Frontal cortex (tissue), 4 donors: ENCODE data around the gene SRSF12. TPM values are rescaled to one million over a fixed set of nuclear protein-coding genes. Genes with fewer than 3 reads are reported as not detected.

Experiments
- DNase-seq, 2 donors: peaks; one replicate each; pipeline ENCODE4 v3.0.0; 2012; ENCODE audit warnings: low spot score in 2 of 2
- FAIRE-seq: peaks from 2 replicates; lab custom pipeline; 2012; peaks lifted over from hg19 to GRCh38; lab: Jason Lieb, UNC
- total RNA-seq: library from RNA; depleted of rRNA; stranded (reverse); fragments of >200 nt; gene quantifications from one replicate; pipeline ENCODE4 v1.2.3, GENCODE V29; 2014
- donor health status: control.
- donor health status: control.
- donor health status: control.

Gene SRSF12
- 36.7 TPM for total RNA-seq

DNA sequence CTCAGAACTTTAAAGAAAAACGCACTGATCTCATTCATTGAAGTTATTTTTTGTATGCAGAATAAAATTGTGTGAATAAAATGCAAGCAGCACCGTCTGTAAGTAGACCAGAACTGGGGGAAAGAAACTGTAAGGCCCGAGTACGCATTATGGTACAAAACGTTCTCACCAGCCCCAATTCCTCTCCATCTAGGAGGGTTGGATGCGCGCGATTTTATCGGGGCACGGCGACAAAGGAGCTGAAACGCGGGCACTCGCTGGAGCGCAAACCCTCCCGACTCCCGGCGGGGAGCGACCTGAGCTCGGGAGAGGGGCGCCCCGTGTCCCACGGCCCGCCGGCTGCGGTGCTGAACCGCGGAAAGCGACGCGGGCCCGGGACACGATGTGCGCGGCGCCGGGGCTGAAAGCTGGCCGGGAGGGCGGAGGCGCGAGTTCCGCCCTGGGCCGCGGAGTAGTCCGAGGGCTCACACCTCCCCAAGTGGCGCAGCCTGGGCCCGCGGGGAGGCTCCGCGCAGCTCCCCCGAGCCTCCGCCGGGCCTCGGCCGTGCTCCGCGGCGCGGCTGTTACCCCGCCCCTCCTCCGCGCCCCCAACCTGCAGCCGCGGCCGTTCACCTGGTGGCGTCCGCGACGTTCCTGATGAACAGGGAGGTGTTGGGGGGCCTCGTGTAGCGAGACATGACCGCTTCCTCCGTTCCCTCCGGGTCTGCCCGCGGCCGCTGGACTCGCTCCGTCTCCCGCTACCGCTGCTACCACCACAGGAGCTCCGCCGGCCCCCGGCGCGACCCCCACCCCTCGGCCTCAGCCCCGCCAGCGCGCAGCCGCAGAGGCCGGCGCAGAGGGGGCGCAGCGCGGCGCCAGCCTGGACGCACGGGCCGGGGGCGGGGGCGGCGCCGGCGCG is at the start of gene SRSF12:
SRSF12 (minus strand) TSS at position 861 of the 898 bp plus-strand sequence; CDS start at position 677, 184 bp downstream.
- DNase-seq (peak; percentile 74 to 75), FAIRE-seq (no peak)

DNA sequence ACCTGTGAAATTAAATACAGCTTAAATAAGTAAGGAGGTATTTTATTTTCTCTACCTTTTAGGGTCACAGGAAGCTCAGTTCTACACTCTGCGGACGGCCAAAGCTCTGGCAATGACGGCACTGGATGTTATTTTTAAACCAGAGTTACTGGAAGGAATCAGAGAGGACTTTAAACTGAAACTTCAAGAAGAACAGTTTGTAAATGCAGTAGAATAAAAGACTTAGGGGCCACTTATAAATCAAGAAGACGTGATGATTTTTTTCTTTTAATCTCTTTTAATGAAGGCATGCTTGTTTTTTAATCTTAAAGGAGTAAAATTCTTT is 44.1 kb upstream of the SRSF12 start:
- FAIRE-seq (no peak), DNase-seq (no peak)

DNA sequence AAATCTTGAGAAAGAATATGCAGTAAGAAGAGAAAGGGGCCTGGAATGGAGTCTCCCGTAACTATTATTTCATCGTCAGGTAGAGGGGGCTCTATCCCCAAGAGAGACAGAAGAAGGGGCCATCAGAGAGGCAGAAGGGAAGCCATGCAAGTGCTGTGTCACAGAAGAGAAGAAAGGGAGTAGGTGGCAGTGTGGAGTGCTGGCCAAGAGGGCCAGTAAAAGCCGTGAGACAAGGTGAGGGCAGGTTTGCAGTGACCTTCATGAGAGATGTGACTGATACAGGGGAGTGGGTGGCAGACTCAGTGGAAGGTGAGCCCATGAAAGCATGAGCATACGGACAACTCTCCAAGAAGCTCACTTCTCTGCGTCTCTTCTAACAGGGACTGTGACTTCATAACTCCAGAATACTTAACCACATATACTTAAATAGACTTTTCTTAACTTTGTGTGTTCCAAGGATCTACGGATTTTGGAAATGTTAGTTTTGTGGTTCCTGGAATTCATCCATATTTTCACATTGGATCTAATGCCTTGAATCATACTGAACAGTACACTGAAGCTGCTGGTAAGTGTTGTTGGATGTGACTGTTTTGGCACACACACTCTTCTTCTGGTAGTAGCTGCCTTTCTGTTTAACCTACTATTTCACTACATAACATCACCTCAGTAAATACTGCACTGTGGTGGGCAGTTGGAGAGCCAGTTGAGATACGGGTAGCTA is 43.6 kb upstream of the SRSF12 start:
- DNase-seq (no peak), FAIRE-seq (no peak)

DNA sequence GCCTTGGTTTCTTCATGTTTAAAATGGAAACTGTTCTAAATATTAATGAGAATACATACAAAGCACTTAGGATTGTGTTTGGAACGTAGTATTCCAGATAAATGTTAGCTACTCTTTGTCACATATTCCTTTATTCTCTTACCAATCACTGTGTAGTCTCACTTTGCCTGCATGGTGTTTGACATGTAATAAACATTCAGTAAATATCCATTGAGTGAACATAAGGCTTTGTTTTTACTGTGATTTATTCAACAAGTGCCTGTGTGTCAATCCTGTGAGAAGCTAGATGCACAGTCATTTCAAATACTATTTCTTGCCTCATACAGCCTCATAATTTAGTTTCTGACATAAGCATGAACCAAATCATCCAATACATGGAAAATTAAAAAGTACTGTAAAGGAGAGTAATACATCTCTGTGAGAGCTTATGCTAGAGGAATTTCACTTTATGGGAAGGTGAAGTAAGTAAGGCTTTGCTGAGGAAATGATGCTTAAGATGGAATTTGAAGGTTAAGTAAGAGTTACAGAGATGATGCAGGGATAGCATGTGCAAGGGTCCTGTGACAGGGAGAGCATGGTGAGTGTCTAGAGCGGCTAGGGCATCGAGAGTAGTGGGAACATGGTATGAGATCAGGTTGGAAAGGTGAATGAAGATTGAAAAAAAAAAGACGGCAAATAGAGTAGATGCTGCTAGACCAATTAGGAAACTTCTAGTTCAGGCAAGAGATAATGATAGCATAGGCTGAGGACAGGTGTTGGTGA is 42.6 kb upstream of the SRSF12 start:
- DNase-seq (no peak), FAIRE-seq (no peak)

DNA sequence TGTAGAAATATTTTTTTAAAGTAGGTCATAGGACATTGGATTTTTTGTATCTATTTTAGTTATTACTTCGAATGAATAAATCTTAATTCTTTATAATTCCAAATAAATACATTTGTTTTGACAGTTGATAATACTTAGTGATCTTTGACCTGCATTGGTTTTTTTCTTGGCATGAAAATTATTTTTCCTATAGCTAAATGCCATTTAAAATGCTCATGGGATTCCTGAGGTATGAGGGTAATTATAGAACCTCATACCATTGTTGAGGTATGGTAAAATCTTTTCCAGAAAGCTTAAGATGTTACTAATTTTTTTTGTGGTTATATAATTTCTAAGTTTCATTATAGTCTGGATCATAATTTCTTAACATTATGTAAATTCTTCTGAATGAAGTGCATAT is 36.3 kb upstream of the SRSF12 start:
- DNase-seq (no peak), FAIRE-seq (peak; percentile 24)

DNA sequence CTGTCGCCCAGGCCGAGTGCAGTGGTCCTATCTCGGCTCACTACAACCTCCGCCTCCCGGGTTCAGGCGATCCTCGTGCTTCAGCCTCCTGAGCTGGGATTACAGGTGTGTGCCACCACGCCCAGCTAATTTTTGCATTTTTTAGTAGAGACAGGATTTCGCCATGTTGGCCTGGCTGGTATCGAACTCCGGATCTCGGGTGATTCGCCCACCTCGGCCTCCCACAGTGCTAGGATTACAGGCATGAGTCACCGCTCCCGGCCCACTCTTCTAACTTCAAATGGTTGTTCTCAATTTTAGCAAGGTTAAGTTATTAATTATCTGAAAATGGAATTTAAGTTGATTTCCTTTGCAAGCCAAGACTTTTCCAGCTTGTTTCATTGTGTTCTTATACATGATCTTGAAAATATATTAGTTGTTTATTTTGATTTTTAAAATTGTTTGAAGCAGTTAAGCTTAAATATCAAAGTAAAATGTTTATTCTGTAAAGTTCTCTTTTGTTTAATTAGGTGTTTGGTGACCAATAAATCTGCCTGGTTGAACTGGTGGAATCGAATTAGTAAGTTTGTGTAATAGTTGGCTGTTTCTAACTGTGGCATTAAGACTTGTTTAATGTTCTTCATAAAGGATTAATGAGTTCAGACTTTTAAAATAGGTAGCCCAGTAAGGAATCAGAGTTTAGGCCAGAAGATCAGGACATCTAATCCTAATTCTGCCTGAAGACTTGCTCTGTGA is 30.3 kb upstream of the SRSF12 start:
- no peak for FAIRE-seq
- DNase-seq, result no peak

DNA sequence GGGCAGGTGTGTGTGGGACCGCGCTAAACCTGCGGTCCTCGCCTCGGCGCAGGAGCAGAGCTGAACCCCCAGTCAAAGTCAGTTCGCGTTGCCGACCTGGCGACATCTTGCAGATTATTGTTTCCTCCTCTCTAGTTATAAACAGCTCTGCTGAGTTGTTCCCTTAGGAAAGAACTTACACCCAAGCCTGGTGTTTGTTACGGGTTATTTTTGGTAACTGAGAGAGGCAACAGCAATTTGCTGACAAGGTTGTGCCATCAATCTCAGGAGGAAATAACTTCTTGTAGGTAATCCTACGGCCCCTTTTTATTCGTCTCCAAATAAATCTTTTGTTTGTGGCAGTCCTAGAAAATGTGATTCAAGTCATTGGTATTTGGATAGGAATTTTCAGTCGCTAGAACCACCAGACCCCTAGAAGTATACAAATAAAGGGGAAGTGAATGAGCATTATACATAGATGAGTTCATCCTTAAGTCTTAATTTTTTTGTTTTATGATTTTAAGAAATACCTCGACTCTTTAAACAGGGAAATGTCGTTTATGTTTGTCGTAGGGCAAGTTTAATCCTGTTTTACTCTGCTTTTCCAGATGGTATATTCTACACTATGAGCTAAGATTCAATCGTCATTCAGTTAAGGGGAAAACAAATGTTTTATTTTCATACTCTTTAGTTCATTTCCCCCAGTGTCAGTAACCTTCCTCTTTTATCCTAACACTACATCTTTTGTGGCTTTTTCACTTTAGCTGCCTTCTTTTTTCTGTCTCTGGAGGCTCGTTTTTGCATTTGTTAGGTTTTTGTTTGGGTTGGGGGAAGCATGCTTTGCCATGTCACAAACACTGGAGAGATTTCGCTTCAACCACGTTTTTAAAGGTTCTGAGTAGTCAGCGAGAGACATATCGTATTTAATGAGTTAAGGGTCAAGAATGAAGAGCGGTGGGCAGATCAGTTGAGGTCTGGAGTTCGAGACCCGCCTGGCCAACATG is 29.1 kb upstream of the SRSF12 start:
- peak in 1 of 2 donors; percentile 28 for DNase-seq
- no peak for FAIRE-seq

DNA sequence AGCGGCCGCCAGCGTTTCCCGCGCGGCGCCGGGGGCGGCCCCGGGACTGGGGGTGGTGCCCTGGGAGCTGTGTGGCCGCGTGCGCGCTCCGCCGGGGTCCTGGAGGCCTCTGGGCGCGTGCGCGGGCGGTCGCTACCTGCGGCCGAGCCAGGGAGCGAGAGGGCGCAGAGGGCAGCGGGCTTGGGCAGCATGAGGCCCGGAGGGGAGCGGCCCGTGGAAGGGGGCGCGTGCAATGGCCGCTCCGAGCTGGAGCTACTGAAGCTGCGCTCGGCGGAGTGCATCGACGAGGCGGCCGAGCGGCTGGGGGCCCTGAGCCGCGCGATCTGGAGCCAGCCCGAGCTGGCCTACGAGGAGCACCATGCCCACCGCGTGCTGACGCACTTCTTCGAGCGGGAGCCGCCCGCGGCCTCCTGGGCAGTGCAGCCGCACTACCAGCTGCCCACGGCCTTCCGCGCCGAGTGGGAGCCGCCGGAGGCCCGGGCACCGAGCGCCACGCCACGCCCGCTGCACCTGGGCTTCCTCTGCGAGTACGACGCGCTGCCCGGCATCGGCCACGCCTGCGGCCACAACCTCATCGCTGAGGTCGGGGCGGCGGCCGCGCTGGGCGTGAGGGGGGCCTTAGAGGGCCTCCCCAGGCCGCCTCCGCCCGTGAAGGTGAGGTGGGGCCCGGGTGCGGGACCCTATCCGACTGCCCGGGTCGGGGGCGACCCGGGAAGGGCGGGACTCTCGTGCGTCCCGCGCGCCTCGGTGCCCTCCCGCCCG is 28.3 kb upstream of the SRSF12 start, which contains the start of gene PM20D2:
PM20D2 (plus strand) TSS at position 100 of the 762 bp plus-strand sequence; CDS start at position 190, 90 bp downstream.
- FAIRE-seq, result no peak
- DNase-seq, result peak; percentile 74 to 76

DNA sequence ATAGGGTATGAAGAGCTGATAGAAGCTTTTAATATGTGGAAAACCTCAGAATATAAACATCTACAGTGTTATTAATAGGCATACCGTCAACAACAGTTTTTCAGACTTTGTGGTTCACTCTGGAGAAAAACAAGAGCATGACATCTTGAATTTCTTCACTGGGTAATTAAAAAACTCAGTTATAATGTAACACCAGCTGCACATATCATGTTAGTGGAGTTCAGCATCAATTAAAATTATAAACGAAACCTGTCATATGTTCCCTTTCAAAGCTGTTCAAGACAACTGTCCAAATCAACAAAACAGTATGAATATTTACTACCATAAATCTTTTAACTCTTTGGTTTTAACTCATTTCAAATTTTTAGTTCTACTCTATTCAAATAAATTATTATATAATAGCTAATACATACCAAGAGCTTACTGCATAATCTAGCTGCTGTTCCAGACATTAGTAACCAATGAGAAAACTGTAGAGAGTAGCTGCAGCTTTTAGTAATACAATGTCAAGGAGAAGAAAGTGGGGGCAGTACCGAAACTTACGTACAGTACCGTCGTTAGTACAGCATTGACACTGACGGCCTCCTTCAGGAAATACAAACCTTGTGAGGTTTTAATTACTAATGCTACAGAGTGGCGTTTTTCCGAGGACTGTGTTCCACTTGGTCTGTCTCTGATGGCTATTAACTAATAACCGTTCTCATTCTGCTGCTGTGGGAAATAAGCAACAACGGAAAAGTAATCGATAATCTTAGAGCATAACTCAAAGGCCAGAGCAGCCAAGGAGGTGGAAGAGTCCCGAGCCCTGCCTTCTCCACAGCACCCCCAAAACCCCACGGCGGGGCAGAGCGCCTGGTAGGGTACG is 27.5 kb upstream of the SRSF12 start:
- DNase-seq (peak; percentile 30 to 35), FAIRE-seq (no peak)

DNA sequence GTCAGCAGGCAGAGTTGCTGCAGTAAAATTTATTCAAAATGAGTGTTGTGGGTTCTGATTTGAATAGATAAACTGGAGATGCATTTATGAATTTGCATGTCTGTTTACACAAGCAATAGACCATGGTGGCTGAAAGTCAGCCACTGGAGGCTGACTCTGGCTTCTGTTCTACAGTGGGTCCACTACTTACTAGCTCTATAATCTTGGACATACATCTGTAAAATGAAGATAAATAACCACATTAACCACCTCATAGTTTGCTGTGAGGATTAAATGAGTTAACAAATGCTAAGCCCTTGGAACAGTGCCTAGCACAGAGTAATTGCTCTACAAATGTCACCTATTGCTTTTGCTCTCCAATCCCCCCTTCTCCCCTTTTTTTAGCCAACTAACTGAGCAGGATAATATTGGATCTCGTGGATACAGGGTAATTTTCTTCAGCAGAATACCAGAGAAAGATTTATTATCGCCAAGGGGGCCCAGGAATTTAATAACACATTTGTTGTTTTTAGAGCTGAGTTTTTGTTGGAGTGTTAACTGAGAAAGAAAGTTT is 26.6 kb upstream of the SRSF12 start:
- FAIRE-seq (no peak), DNase-seq (no peak)

DNA sequence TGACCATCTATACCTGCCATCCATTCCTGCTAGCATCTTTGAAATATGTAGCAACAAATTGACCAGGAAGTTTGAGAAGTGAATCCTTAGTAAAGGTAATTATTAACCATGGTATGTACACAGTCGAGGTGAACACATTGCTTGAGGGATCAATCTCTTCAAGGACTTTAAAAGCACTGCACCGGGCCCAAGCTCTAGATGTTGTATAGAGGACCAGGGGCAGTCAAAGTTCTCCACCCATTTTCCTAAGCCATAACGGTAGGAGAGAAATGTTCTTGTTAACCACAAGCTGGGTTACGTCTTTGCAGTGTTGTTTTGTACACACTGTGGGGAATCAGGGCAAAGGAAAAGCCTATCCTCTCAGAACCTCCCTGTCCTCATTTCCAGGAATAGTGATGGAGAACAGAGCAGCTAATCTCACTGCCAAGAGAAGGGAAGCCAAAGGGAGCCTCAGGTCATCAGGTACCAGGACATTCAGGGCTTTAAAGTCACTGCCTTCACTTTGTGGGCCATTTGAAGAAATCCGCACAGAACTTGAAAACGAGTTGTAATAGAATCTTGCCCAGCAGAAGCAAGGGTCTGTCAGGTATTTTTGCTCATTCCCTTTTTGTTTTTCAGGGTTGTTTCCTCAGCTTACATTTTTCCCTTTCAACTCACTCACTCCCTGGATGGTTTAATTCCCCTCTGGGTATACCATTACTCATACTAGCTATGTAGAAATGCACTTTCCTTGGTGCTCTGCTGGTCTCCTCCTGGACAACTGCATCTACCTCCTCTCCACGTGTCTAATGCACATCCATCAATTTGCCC is 22.7 kb upstream of the SRSF12 start:
- FAIRE-seq, result no peak
- no peak for DNase-seq

DNA sequence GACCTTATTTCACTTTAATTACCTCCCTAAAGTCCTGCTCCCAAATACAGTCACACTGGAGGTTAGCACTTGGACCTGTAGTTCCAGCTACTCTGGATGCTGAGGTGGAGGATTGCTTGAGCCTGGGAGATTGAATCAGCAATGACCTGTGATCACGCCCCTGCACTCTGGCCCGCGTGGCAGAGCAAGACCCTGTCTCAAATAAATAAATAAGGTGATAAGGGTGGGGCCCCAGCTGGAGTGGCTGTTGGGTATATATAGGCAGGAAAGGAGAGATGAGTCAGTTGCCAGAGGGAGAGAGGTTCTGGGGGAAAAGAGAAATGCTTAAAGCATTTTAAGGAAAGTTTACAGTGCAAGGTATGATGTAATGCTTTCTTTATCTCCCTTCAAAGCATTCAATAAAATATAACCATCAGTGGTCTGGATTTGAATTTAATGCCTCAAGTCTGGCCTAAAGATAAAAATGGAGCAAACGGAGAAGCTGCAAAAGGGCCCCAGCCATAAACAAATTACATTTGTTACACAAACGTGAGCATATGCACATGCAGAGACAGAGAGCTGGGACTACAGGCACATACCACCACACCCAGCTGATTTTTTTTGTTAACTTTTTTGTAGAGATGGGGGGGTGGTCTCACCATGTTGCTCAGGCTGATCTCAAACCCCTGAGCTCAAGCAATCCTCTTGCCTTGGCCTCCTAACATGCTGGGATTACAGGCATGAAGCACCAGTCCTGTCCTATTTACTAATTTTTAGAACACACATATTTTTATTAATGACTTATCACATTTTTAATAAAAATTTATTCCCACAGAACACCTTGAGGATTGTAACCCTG is 21.9 kb upstream of the SRSF12 start:
- DNase-seq (no peak), FAIRE-seq (no peak)

DNA sequence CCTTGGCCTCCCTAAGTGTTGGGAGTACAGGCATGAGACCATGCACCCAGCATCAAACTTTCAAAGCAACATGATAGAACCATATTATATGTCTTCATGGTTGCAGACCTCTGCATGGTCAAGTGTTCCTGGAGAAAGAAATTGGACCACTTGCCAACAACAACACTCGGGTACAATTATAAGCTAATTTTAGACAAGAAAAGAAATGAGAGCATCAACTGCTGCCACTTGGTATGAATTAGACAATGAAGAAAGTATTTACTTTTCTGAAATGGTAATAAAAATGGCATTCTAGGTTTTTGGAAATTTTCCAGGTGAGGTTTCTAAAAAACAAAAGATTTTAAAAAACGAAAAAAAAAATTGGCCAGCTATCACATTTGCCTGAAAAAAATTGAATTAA is 20.3 kb upstream of the SRSF12 start:
- FAIRE-seq (no peak), DNase-seq (no peak)

DNA sequence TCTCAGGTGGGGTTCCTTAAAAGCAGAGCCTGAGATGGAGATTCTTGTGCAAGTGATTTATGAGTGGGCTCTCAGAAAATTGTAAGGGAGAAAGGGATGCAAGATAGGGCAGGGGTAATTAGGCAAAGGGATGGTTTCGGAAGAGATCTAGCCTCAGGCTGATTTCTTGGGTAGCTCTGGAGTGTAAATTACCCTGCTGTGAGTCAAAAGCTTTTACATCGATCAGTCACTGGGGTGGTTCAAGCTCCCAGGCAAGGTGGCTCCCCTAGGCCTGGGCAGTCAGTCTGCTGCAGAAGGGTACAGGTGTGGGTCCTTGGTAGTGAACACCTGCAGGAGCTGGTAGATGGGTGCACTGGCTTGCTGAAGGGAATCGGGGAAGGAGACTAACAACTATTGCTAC is 16.9 kb upstream of the SRSF12 start:
- no peak for FAIRE-seq

DNA sequence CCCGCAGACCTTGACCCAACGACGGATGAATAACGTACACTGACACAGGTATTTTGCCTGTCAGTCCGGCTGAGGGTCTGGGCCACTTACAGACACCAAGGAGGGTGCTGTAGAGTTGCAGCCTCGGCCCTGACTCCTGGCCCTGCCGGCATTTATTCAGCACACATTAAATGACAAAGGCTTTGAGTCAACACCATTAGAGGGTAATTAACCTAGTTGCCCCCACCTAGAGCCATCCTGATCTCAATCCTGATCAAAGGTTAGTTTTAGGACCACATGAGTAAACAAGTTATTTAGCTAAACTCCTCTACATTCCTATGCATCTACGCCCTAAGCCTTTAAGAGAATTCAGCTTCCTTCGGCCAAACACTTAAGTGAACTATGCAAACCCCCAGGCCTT is 16.1 kb upstream of the SRSF12 start:
- DNase-seq (no peak), FAIRE-seq (no peak)

More for the DNA sequence above, 16.9 kb upstream of the SRSF12 start:
- no peak for DNase-seq
